ENCODE data around the gene PPM1D.

PPM1D gene

GRCh38 chr17:60597297-60597696, 2.7 kb upstream of the PPM1D start:
- CTCF ChIA-PET = no interaction called here
- DNase-seq (ENCODE audit: extremely low spot score) = no peak
- no peak for TF ChIP-seq PKNOX1 (IDR thresholded peaks at IDR 0.05)
- no peak for TF ChIP-seq LEF1 (IDR thresholded peaks at IDR 0.05; ENCODE audit: borderline replicate concordance)
- no peak for TF ChIP-seq SUZ12 (IDR thresholded peaks at IDR 0.05)
- TF ChIP-seq FOXA1 (IDR thresholded peaks at IDR 0.05) = no peak
- TF ChIP-seq BHLHE40 (IDR thresholded peaks at IDR 0.05; ENCODE audit: borderline replicate concordance) = no peak
- TF ChIP-seq CTBP1 (IDR thresholded peaks at IDR 0.05; ENCODE audit: borderline replicate concordance) = no peak
- TF ChIP-seq L3MBTL2 (conservative IDR thresholded peaks at IDR 0.05) = no peak
- TF ChIP-seq HDGF (IDR thresholded peaks at IDR 0.05; ENCODE audit: borderline replicate concordance) = no peak
- no peak for TF ChIP-seq NFRKB (IDR thresholded peaks at IDR 0.05)
- TF ChIP-seq SP1 (IDR thresholded peaks at IDR 0.05) = no peak
- no peak for TF ChIP-seq ELF4 (IDR thresholded peaks at IDR 0.05)
- no peak for TF ChIP-seq ZNF384 (IDR thresholded peaks at IDR 0.05)
- no peak for TF ChIP-seq TARDBP (IDR thresholded peaks at IDR 0.05)
- no peak for TF ChIP-seq ARNT (IDR thresholded peaks at IDR 0.05)
- POLR2A ChIA-PET = no interaction called here

GRCh38 chr17:60598001-60598736, 1.8 kb upstream of the PPM1D start:
- CTCF ChIA-PET = interaction anchor here (0.8 kb wide), 1 partner anchor 43 kb away, joined by 3 read pairs; no protein-coding TSS in a partner anchor

GRCh38 chr17:60599220-60599619, 773 bp upstream of the PPM1D start:
- DNase-seq (ENCODE audit: extremely low spot score) = no peak
- no peak for TF ChIP-seq BHLHE40 (IDR thresholded peaks at IDR 0.05; ENCODE audit: borderline replicate concordance)
- TF ChIP-seq TARDBP (IDR thresholded peaks at IDR 0.05) = no peak
- no peak for TF ChIP-seq PKNOX1 (IDR thresholded peaks at IDR 0.05)
- TF ChIP-seq FOXK2 (IDR thresholded peaks at IDR 0.05) = no peak
- no peak for TF ChIP-seq ELF4 (IDR thresholded peaks at IDR 0.05)
- TF ChIP-seq CTBP1 (IDR thresholded peaks at IDR 0.05; ENCODE audit: borderline replicate concordance) = no peak
- no peak for TF ChIP-seq FOXM1 (IDR thresholded peaks at IDR 0.05; ENCODE audit: borderline replicate concordance)
- no peak for TF ChIP-seq SUZ12 (IDR thresholded peaks at IDR 0.05)
- TF ChIP-seq FOXA1 (IDR thresholded peaks at IDR 0.05) = no peak
- TF ChIP-seq ZNF384 (IDR thresholded peaks at IDR 0.05) = no peak
- TF ChIP-seq SP1 (IDR thresholded peaks at IDR 0.05) = no peak
- POLR2A ChIA-PET = interaction anchor here (0.6 to 2.8 kb wide), 40 partner anchors 8 to 577 kb away, joined by 3 to 38 read pairs (median 4); partner anchors contain the start of genes APPBP2, BCAS3 and HEATR6
- CTCF ChIA-PET = interaction anchor here (0.8 to 1.4 kb wide), 2 partner anchors 29 to 42 kb away, joined by 3 to 5 read pairs; no protein-coding TSS in a partner anchor

More at GRCh38 chr17:60598001-60598736, 1.8 kb upstream of the PPM1D start:
- TF ChIP-seq ARNT (IDR thresholded peaks at IDR 0.05) (no peak), FOXA1 (IDR thresholded peaks at IDR 0.05) (no peak), SUZ12 (IDR thresholded peaks at IDR 0.05) (no peak), ELF4 (IDR thresholded peaks at IDR 0.05) (no peak)
- DNase-seq (ENCODE audit: extremely low spot score) = no peak
- POLR2A ChIA-PET = interaction anchor here (0.8 to 2.8 kb wide), 7 partner anchors 19 to 128 kb away, joined by 3 to 17 read pairs (median 11); partner anchors contain the start of gene APPBP2

GRCh38 chr17:60600490-60601446, 775 bp downstream of the PPM1D start:
- ChIA-PET CTCF (interaction anchor here (0.6 to 1.4 kb wide), 9 partner anchors 12 to 163 kb away, joined by 3 to 5 read pairs (median 4); partner anchors contain the start of gene APPBP2), POLR2A (interaction anchor here (0.6 to 2.8 kb wide), 29 partner anchors 10 to 523 kb away, joined by 3 to 38 read pairs (median 5); partner anchors contain the start of genes APPBP2, BCAS3 and HEATR6)
- peak; percentile 69 for DNase-seq (ENCODE audit: extremely low spot score)
- TF ChIP-seq NFRKB (IDR thresholded peaks at IDR 0.05) (no peak), FOXK2 (IDR thresholded peaks at IDR 0.05) (no peak), CTBP1 (IDR thresholded peaks at IDR 0.05; ENCODE audit: borderline replicate concordance) (no peak), ZNF384 (IDR thresholded peaks at IDR 0.05) (no peak), ARNT (IDR thresholded peaks at IDR 0.05) (no peak), PKNOX1 (IDR thresholded peaks at IDR 0.05) (peak; percentile 32; the same call in 1 of the 2 replicates)

- peak; percentile 71 for DNase-seq (ENCODE audit: extremely low spot score)
- CTCF ChIA-PET = interaction anchor here (0.6 to 1.4 kb wide), 9 partner anchors 11 to 197 kb away, joined by 3 to 5 read pairs (median 3); partner anchors contain the start of gene APPBP2
- TF ChIP-seq L3MBTL2 (conservative IDR thresholded peaks at IDR 0.05) (no peak), LEF1 (IDR thresholded peaks at IDR 0.05; ENCODE audit: borderline replicate concordance) (no peak), PKNOX1 (IDR thresholded peaks at IDR 0.05) (peak; percentile 99), CTBP1 (IDR thresholded peaks at IDR 0.05; ENCODE audit: borderline replicate concordance) (no peak), NFRKB (IDR thresholded peaks at IDR 0.05) (no peak), SP1 (IDR thresholded peaks at IDR 0.05) (peak; percentile 40; the same call in 1 of the 2 replicates), ELF4 (IDR thresholded peaks at IDR 0.05) (no peak), BHLHE40 (IDR thresholded peaks at IDR 0.05; ENCODE audit: borderline replicate concordance) (no peak), FOXA1 (IDR thresholded peaks at IDR 0.05) (no peak), FOXK2 (IDR thresholded peaks at IDR 0.05) (no peak), ARNT (IDR thresholded peaks at IDR 0.05) (no peak), SUZ12 (IDR thresholded peaks at IDR 0.05) (no peak), HDGF (IDR thresholded peaks at IDR 0.05; ENCODE audit: borderline replicate concordance) (no peak), FOXM1 (IDR thresholded peaks at IDR 0.05; ENCODE audit: borderline replicate concordance) (no peak), TARDBP (IDR thresholded peaks at IDR 0.05) (no peak), ZNF384 (IDR thresholded peaks at IDR 0.05) (peak; percentile 35; the same call in 1 of the 2 replicates)
- POLR2A ChIA-PET = interaction anchor here (0.6 to 1.6 kb wide), 11 partner anchors 11 to 648 kb away, joined by 3 to 5 read pairs (median 3); partner anchors contain the start of gene BCAS3
Measured at GRCh38 chr17:60601447-60602384, 1.7 kb downstream of the PPM1D start.
